Measurements from ENCODE around the gene IL10RA. TPM values are rescaled to one million over a fixed set of nuclear protein-coding genes. Genes with fewer than 3 reads are reported as not detected.

The IL10RA gene
- total and polyA plus RNA-seq, 9 of the 15 experiments (the other 6 are each of a cell fraction or from before 2014, with no cell fraction given), result 0.17 to 17.3 (median 2.9) TPM

DNA sequence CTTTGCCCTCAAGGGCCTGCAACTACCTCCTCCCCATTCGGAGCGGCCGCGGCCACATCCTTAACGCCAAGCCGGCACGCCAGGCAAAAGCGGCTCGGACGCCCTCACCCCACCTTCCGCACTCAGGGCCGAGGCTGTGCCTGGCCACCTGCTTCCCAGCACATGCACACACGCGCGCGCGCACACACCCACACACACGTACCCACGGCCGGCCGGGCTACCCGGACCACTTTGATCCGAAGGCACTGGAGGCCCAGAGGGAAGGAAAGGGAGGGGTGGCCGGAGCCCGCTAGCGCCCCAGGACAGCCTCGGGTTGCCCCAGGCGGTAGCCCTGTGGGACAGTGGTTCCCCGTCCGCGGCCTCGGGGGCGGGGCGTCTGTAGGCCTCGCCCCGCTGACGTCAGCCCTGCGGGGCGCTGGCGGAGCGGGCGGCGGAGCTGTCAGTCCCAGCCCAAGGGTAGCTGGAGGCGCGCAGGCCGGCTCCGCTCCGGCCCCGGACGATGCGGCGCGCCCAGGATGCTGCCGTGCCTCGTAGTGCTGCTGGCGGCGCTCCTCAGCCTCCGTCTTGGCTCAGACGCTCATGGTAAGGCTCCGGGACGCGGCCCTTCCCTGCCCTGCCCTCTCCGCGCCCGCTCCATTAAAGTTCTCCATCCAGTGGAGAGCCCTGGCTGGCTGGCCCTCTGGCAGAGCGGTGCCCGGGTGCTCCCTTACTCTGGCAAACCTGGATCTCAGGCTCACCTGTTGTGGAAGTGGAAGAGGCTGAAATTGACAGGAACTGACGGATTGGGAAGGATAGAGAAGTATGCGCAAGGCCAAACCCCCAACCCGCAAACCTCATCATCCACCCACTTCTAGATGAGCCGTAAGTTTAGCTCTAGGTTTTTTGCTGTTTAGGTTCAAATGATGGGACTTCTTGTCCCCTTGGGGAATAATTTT, at the start of gene IL10RA (continued):
- TF ChIP-seq SMAD2 (IDR thresholded peaks at IDR 0.05; ENCODE audit: low read depth, low read length) (no peak), MEF2D (tag; conservative IDR thresholded peaks at IDR 0.05; ENCODE audit: low read depth) (no peak), HNRNPUL1 (IDR thresholded peaks at IDR 0.05; ENCODE audit: low read length) (no peak), KHSRP (IDR thresholded peaks at IDR 0.05) (no peak), KLF6 (CRISPR knock-in tag; IDR thresholded peaks at IDR 0.05; ENCODE audit: borderline replicate concordance) (no peak), HNRNPLL (IDR thresholded peaks at IDR 0.05; ENCODE audit: low read depth, low read length, poor library complexity, severe bottlenecking) (no peak), ZFP1 (CRISPR knock-in tag; IDR thresholded peaks at IDR 0.05) (no peak), LEF1 (IDR thresholded peaks at IDR 0.05) (no peak; the same call in 1 of the 2 replicates), SMAD1 (IDR thresholded peaks at IDR 0.05; ENCODE audit: low read depth, low read length, partially characterized antibody) (no peak), KLF1 (tag; IDR thresholded peaks at IDR 0.05) (no peak)
- TF ChIP-seq, protein P1, sequence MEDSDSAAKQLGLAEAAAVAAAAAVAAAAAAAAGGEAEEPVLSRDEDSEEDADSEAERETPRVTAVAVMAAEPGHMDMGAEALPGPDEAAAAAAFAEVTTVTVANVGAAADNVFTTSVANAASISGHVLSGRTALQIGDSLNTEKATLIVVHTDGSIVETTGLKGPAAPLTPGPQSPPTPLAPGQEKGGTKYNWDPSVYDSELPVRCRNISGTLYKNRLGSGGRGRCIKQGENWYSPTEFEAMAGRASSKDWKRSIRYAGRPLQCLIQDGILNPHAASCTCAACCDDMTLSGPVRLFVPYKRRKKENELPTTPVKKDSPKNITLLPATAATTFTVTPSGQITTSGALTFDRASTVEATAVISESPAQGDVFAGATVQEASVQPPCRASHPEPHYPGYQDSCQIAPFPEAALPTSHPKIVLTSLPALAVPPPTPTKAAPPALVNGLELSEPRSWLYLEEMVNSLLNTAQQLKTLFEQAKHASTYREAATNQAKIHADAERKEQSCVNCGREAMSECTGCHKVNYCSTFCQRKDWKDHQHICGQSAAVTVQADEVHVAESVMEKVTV (CRISPR knock-in tag; IDR thresholded peaks at IDR 0.05), result no peak
- TF ChIP-seq, protein P2, sequence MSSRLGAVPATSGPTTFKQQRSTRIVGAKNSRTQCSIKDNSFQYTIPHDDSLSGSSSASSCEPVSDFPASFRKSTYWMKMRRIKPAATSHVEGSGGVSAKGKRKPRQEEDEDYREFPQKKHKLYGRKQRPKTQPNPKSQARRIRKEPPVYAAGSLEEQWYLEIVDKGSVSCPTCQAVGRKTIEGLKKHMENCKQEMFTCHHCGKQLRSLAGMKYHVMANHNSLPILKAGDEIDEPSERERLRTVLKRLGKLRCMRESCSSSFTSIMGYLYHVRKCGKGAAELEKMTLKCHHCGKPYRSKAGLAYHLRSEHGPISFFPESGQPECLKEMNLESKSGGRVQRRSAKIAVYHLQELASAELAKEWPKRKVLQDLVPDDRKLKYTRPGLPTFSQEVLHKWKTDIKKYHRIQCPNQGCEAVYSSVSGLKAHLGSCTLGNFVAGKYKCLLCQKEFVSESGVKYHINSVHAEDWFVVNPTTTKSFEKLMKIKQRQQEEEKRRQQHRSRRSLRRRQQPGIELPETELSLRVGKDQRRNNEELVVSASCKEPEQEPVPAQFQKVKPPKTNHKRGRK (tag; IDR thresholded peaks at IDR 0.05), result no peak
